OCI-LY7 (cell line): Measurements from ENCODE around the gene PCNX3. TPM values are rescaled to one million over a fixed set of nuclear protein-coding genes. Genes with fewer than 3 reads are reported as not detected.
A peak's percentile ranks its signal among the peaks of the same experiment; 100 is the strongest.

Experiments used
- BruUV-seq: library from RNA; stranded (reverse); fragments of 400-500 nt; replicated peaks from 2 replicates; lab custom pipeline; 2021; lab: Mats Ljungman, UMichigan
- CTCF ChIA-PET: fragments of 300-600 bp; sonication (Branson Sonifier 250); formaldehyde crosslinking; loops from one replicate; lab custom pipeline; 2022; ENCODE audit warnings: antibody characterized with exemption; ENCODE audit not compliant: unreplicated experiment; lab: Charles Lee
- POLR2A ChIA-PET: fragments of 300-600 bp; sonication (Branson Sonifier 250); formaldehyde crosslinking; loops from one replicate; lab custom pipeline; 2022; ENCODE audit warnings: antibody characterized with exemption; lab: Charles Lee
- DNase-seq: peaks from one replicate; pipeline ENCODE4 v3.0.0-alpha.2; 2015; ENCODE audit warnings: low spot score
- H2AFZ ChIP-seq: fragments of 200-600 bp; sonication (generic), shearing (Covaris generic); 2 replicates; pipeline ENCODE4 v1.6.1; 2014; ENCODE audit warnings: mild to moderate bottlenecking, antibody characterized with exemption, low read length, moderate library complexity
- H3K27ac ChIP-seq: fragments of 200-600 bp; sonication (generic); 2 replicates; pipeline ENCODE4 v1.5.1; 2014; ENCODE audit warnings: mixed run types, low read depth, mild to moderate bottlenecking, moderate library complexity, low read length, inconsistent platforms; ENCODE audit not compliant: poor library complexity, severe bottlenecking
- H3K36me3 ChIP-seq: fragments of 200-600 bp; sonication (generic); 2 replicates; pipeline ENCODE4 v1.6.1; 2014; ENCODE audit warnings: mild to moderate bottlenecking, antibody characterized with exemption, low read length, moderate library complexity, mixed read lengths; ENCODE audit not compliant: insufficient read depth
- H3K4me1 ChIP-seq: fragments of 200-600 bp; sonication (generic); 2 replicates; pipeline ENCODE4 v1.5.1; 2014; ENCODE audit warnings: mild to moderate bottlenecking, low read length; ENCODE audit not compliant: insufficient read depth, poor library complexity, severe bottlenecking
- H3K4me2 ChIP-seq: fragments of 200-600 bp; sonication (generic); 2 replicates; pipeline ENCODE4 v1.6.1; 2014; ENCODE audit warnings: mild to moderate bottlenecking, low read length
- H3K4me3 ChIP-seq: fragments of 200-600 bp; sonication (generic); 2 replicates; pipeline ENCODE4 v1.5.1; 2014; ENCODE audit warnings: mild to moderate bottlenecking, low read depth, low read length; ENCODE audit not compliant: poor library complexity, severe bottlenecking
- H3K79me2 ChIP-seq: fragments of 200-600 bp; sonication (generic); 2 replicates; pipeline ENCODE4 v1.6.1; 2016; ENCODE audit warnings: low read depth, mild to moderate bottlenecking, low read length, moderate library complexity, mixed read lengths; ENCODE audit not compliant: insufficient read depth
- H3K9me2 ChIP-seq: fragments of 200-600 bp; sonication (generic); 2 replicates; pipeline ENCODE4 v1.6.1; 2016; ENCODE audit warnings: mild to moderate bottlenecking, low read length, mixed read lengths; ENCODE audit not compliant: insufficient read depth
- H3K9me3 ChIP-seq: fragments of 200-600 bp; sonication (generic); 2 replicates; pipeline ENCODE4 v1.6.1; 2014; ENCODE audit warnings: mild to moderate bottlenecking, mixed run types, low read length, mixed read lengths
- H4K20me1 ChIP-seq: fragments of 200-600 bp; sonication (generic); 2 replicates; pipeline ENCODE4 v1.6.1; 2014; ENCODE audit warnings: mild to moderate bottlenecking, antibody characterized with exemption, low read length, moderate library complexity, mixed read lengths; ENCODE audit not compliant: insufficient read depth
- EZH2phosphoT487 ChIP-seq: fragments of 200-600 bp; sonication (generic); IDR thresholded peaks from 2 replicates; pipeline ENCODE4 v1.6.1; 2018; ENCODE audit warnings: low read depth, borderline replicate concordance, mild to moderate bottlenecking, mixed run types, antibody characterized with exemption, low read length, moderate library complexity, mixed read lengths
- intact Hi-C: fragments of 100-400 bp; cut with micrococcal nuclease; formaldehyde crosslinking; loops from one replicate; pipeline ENCODE4 v1.10.0; 2022; ENCODE audit not compliant: unreplicated experiment
- total RNA-seq, 2 experiments: library from RNA; depleted of rRNA in 1 of 2; stranded (reverse); fragments of >200 nt in 1 of 2; shearing (Covaris generic) in 1 of 2; gene quantifications; 2 replicates each; pipeline ENCODE4 v1.2.3, GENCODE V29; 2014 to 2022
- TF ChIP-seq, protein P1 (sequence below): fragments of 200-600 bp; sonication (generic); conservative IDR thresholded peaks from 2 replicates; pipeline ENCODE4 v1.5.1; 2014; ENCODE audit warnings: mild to moderate bottlenecking, antibody characterized with exemption, low read length, moderate library complexity, mixed read lengths

Gene PCNX3
- total RNA-seq, 2 experiments from 2014 or later, result 36.2 to 66.7 TPM

DNA sequence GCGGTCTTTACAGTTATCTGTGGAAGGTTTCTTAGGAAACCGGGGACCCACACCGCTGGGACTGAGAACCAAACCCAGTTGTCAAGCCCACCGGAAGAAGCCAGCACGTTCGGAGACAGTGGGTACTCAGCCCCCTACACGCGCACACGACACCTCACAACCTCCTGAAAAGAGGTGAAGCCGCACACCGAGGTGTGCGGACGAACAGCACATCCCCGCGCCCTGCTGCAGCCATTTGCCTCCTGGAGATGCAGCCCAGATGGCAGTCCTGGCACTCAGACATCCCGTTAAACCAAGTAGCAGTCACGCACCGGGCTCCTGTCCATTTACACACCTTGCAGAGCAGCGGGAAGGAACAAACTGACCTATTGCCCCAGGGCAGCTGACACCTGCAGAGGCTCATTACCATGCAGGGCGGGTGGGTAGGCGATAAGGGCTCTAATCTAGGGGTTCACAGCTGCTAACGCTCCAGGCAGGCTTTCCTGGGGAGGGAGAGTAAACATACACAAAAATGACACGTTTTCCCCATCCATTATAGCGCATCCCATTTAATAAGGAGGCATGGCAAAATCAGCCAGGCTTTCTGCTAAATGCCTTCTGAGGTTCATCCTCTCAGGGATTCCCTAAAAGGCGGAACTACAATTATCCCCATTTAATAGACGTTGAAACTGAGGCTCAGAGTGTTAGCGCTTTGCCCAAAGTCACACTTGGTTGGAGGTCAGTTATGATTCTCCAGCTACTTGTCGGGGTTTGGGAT is 40.6 kb upstream of the PCNX3 start:
- BruUV-seq, result no TSS peak
- peaks cover 29% of the 10 kb centered on the region for H3K79me2 ChIP-seq
- H3K4me2 ChIP-seq, result peak overlapping the region; percentile 85
- peaks cover 55% of the 10 kb centered on the region for H3K4me1 ChIP-seq
- ChIA-PET CTCF (interaction anchor here (1.1 kb wide), 1 partner anchor 13 kb away, joined by 3 read pairs; no protein-coding TSS in a partner anchor), POLR2A (interaction anchor here (0.7 to 1.1 kb wide), 2 partner anchors 38 to 76 kb away, joined by 3 to 4 read pairs; partner anchors contain the start of gene MALAT1)
- no peaks in the 10 kb centered on the region for H3K9me2 ChIP-seq
- peaks cover 11% of the 10 kb centered on the region; the same call in 1 of the 2 replicates for H3K36me3 ChIP-seq
- TF ChIP-seq, protein P1, sequence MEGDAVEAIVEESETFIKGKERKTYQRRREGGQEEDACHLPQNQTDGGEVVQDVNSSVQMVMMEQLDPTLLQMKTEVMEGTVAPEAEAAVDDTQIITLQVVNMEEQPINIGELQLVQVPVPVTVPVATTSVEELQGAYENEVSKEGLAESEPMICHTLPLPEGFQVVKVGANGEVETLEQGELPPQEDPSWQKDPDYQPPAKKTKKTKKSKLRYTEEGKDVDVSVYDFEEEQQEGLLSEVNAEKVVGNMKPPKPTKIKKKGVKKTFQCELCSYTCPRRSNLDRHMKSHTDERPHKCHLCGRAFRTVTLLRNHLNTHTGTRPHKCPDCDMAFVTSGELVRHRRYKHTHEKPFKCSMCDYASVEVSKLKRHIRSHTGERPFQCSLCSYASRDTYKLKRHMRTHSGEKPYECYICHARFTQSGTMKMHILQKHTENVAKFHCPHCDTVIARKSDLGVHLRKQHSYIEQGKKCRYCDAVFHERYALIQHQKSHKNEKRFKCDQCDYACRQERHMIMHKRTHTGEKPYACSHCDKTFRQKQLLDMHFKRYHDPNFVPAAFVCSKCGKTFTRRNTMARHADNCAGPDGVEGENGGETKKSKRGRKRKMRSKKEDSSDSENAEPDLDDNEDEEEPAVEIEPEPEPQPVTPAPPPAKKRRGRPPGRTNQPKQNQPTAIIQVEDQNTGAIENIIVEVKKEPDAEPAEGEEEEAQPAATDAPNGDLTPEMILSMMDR, result no peak
- intact Hi-C loops, result loop anchor here (1.0 to 10.0 kb wide), 5 partner anchors 13 to 720 kb away; partner anchors contain the start of genes PCNX3, RELA and SIPA1
- DNase-seq, result peak; percentile 57
- no peaks in the 10 kb centered on the region for H3K9me3 ChIP-seq
- H3K27ac ChIP-seq, result peak overlapping the region; percentile 84
- peak overlapping the region; percentile 94 for H3K4me3 ChIP-seq
- H4K20me1 ChIP-seq, result peaks cover 7% of the 10 kb centered on the region; the same call in 1 of the 2 replicates
- H2AFZ ChIP-seq, result no peak overlapping the region

DNA sequence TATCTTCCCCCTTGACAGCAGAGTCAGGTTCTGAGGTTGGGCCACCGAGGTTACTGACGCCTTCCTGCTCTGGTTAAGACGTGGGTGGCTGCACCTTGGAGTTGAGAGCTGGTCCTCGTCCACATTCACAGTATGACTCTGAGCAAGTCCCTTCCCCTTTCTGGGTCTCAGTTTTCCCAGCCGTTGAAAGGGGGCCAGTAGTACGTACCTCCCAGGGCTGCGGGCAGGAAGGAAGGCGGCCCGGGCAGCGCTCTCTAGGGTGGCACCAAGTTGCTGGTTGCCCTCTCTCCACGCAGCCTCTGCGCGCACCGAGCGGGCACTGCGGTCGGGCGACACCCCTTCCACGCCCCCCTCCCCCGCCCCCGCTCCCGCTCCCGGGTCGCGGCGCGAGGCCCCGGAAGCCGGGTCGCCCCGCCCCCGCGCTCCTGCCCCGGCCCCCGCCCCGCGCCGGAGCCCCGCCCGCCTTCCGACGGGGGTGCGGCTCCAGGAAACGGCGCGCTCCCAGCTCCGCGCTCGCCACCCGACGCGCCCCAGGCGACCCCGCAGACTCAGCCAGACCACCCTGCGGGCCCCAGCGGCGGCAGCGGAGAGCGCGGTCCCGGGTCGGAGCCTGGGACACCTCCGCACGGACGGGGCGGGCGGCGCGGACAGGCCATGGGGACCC is 39.9 kb upstream of the PCNX3 start, which contains the start of gene EHBP1L1:
TSS of gene EHBP1L1 (plus strand) at position 486 of the 664 bp plus-strand sequence. CDS start 250 bp downstream, outside the sequence.
- H3K4me3 ChIP-seq, result peak within 1 kb of the TSS; percentile 94
- intact Hi-C loops, result loop anchor here (2.0 to 10.0 kb wide), 2 partner anchors 63 to 721 kb away; partner anchors contain the start of gene SIPA1

More for the DNA sequence above, 39.9 kb upstream of the PCNX3 start, which contains the start of gene EHBP1L1:
- Histone ChIP-seq H3K4me1 (peaks cover 55% of the 10 kb centered on the region), H3K27ac (peak within 1 kb of the TSS; percentile 84), H3K79me2 (peaks cover 25% of the 10 kb centered on the region), H3K4me2 (peak within 1 kb of the TSS; percentile 94), H3K36me3 (peaks cover 18% of the 10 kb centered on the region), H4K20me1 (peaks cover 7% of the 10 kb centered on the region; the same call in 1 of the 2 replicates), H3K9me3 (no peaks in the 10 kb centered on the region), H3K9me2 (no peaks in the 10 kb centered on the region), H2AFZ (no peak within 1 kb of the TSS)
- no peak for TF ChIP-seq EZH2phosphoT487
- TF ChIP-seq, protein P1, result no peak
- CTCF ChIA-PET, result interaction anchor here (1.1 kb wide), 1 partner anchor 12 kb away, joined by 3 read pairs; no protein-coding TSS in a partner anchor
- no TSS peak for BruUV-seq
- POLR2A ChIA-PET, result interaction anchor here (0.7 to 2.7 kb wide), 3 partner anchors 12 to 77 kb away, joined by 3 to 17 read pairs (median 4); partner anchors contain the start of gene MALAT1
- DNase-seq, result peak; percentile 83
